Measurements from ENCODE around the gene CIART.
A peak's percentile ranks its signal among the peaks of the same experiment; 100 is the strongest.

- TF ChIP-seq CTCF (IDR thresholded peaks at IDR 0.05), result no peak
- TF ChIP-seq POLR2A (IDR thresholded peaks at IDR 0.05), result peak in 3 of 4 donors; percentile 15 to 74 (median 30)
Observed at GRCh38 chr1:150268705-150269403, 13.5 kb upstream of the CIART start, which contains the start of gene APH1A.

Data from esophagus squamous epithelium (tissue), 4 donors.